ENCODE measurements around the gene GNAI2.

DNA sequence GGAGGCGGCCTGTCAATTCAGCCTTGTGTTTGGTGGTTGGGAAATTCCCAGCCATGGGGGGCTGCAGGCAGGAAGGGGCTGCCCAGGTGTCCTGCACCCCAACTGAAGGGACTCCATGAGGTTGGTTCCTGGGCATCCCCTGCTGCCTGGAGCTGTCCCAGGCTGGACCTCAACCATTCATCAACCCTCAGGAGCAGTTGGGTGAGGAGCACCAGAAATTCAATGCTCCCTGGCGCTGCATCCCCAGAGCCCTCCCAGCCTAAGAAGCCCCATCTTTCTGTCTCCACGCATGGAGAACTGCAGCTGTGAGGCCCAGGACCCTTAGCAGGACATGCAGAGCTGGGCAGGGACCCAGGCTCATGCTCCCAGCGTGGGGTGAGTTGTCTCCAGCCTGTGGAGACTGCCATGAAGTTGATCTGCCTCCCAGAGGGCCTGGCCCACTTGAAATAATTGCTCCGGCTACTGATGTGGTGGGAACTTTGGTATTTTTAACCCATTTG is 25.0 kb downstream of the GNAI2 start:
- TF ChIP-seq, protein P1, sequence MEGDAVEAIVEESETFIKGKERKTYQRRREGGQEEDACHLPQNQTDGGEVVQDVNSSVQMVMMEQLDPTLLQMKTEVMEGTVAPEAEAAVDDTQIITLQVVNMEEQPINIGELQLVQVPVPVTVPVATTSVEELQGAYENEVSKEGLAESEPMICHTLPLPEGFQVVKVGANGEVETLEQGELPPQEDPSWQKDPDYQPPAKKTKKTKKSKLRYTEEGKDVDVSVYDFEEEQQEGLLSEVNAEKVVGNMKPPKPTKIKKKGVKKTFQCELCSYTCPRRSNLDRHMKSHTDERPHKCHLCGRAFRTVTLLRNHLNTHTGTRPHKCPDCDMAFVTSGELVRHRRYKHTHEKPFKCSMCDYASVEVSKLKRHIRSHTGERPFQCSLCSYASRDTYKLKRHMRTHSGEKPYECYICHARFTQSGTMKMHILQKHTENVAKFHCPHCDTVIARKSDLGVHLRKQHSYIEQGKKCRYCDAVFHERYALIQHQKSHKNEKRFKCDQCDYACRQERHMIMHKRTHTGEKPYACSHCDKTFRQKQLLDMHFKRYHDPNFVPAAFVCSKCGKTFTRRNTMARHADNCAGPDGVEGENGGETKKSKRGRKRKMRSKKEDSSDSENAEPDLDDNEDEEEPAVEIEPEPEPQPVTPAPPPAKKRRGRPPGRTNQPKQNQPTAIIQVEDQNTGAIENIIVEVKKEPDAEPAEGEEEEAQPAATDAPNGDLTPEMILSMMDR (conservative IDR thresholded peaks at IDR 0.05 in 1 of 2, IDR thresholded peaks at IDR 0.05 in 1 of 2; ENCODE audit: extremely low read depth in 1 of 2, insufficient read depth in 1 of 2, low read depth in 1 of 2, low read length in 2 of 2) = no peak
- TF ChIP-seq EZH2 (IDR thresholded peaks at IDR 0.05; ENCODE audit: borderline replicate concordance, low read length) = no peak

All from mammary epithelial cell (primary cell).